Suprapubic skin (tissue), 3 donors: Measurements from ENCODE around the gene PGM5.

Experiments
- EP300 ChIP-seq: sonication (generic); formaldehyde crosslinking; IDR thresholded peaks from one replicate; pipeline ENCODE4 v1.6.1; 2017; ENCODE audit warnings: antibody characterized with exemption
- TF ChIP-seq, protein P1 (sequence below), 2 donors: fragments of 200-600 bp in 1 of 2; fragments of 450-650 bp in 1 of 2; sonication (generic) in 1 of 2; IDR thresholded peaks; one replicate each; pipeline ENCODE4 v1.5.1; 2016 to 2019; ENCODE audit warnings: antibody characterized with exemption in 2 of 2, mild to moderate bottlenecking in 1 of 2, moderate library complexity in 1 of 2

GRCh38 chr9:68492806-68493205, 136.4 kb downstream of the PGM5 start:
- TF ChIP-seq, protein P1, sequence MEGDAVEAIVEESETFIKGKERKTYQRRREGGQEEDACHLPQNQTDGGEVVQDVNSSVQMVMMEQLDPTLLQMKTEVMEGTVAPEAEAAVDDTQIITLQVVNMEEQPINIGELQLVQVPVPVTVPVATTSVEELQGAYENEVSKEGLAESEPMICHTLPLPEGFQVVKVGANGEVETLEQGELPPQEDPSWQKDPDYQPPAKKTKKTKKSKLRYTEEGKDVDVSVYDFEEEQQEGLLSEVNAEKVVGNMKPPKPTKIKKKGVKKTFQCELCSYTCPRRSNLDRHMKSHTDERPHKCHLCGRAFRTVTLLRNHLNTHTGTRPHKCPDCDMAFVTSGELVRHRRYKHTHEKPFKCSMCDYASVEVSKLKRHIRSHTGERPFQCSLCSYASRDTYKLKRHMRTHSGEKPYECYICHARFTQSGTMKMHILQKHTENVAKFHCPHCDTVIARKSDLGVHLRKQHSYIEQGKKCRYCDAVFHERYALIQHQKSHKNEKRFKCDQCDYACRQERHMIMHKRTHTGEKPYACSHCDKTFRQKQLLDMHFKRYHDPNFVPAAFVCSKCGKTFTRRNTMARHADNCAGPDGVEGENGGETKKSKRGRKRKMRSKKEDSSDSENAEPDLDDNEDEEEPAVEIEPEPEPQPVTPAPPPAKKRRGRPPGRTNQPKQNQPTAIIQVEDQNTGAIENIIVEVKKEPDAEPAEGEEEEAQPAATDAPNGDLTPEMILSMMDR (IDR thresholded peaks at IDR 0.05), result no peak
- TF ChIP-seq EP300, result no peak
